GM12864 (cell line): ENCODE data around the gene MICOS13.
A peak's percentile ranks its signal among the peaks of the same experiment; 100 is the strongest.

Source experiments
- DNase-seq: peaks from one replicate; pipeline ENCODE4 v3.0.0-alpha.2; 2011; ENCODE audit warnings: low read depth
- H3K4me3 ChIP-seq: 2 replicates; pipeline ENCODE4 v1.5.1; 2011; ENCODE audit warnings: mild to moderate bottlenecking, low read depth, low read length, control low read depth
- TF ChIP-seq, protein P1 (sequence below): IDR thresholded peaks from 2 replicates; pipeline ENCODE4 v1.5.1; 2011; ENCODE audit warnings: low read depth, mild to moderate bottlenecking, moderate library complexity, low read length, control low read depth, inconsistent platforms; ENCODE audit errors: missing control alignments

The MICOS13 gene

DNA sequence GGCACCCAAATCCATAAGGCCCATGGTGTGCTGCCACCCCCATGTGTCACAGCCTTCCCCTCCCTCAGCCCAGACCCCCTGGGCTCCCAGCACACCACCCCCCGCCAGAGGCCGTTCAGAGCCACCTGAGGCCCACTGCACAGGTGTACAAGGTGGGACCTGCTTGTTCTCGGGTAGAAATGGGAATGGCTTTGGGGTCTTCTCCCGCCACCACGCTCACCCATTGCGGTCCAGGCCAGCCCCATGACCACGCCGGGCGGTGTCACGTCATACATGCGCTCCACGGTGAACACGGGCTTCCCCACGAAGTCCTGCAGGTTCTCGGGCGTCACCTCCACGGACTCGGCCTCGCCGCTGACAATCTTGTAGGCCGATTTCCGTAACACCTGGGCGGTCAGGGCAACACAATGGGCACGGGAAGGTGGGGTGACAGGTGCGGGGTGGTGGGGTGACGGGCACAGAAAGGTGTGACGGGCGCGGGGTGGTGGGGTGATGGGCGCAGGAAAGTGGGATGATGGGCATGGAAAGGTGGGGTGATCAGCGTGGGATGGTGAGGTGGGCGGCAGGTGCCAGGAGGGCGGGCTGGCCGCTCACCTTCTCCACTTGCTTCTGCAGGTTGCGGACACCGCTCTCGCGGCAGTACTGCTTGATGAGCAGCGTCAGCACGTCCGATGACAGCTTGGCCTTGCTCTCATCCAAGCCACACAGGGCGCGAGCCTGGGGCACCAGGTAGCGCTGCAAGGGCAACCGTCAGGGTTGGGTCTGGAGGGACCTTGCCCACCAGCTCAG, 14.0 kb upstream of the MICOS13 start:
- TF ChIP-seq, protein P1, sequence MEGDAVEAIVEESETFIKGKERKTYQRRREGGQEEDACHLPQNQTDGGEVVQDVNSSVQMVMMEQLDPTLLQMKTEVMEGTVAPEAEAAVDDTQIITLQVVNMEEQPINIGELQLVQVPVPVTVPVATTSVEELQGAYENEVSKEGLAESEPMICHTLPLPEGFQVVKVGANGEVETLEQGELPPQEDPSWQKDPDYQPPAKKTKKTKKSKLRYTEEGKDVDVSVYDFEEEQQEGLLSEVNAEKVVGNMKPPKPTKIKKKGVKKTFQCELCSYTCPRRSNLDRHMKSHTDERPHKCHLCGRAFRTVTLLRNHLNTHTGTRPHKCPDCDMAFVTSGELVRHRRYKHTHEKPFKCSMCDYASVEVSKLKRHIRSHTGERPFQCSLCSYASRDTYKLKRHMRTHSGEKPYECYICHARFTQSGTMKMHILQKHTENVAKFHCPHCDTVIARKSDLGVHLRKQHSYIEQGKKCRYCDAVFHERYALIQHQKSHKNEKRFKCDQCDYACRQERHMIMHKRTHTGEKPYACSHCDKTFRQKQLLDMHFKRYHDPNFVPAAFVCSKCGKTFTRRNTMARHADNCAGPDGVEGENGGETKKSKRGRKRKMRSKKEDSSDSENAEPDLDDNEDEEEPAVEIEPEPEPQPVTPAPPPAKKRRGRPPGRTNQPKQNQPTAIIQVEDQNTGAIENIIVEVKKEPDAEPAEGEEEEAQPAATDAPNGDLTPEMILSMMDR = no peak
- no peak overlapping the region for H3K4me3 ChIP-seq
- DNase-seq = no peak

DNA sequence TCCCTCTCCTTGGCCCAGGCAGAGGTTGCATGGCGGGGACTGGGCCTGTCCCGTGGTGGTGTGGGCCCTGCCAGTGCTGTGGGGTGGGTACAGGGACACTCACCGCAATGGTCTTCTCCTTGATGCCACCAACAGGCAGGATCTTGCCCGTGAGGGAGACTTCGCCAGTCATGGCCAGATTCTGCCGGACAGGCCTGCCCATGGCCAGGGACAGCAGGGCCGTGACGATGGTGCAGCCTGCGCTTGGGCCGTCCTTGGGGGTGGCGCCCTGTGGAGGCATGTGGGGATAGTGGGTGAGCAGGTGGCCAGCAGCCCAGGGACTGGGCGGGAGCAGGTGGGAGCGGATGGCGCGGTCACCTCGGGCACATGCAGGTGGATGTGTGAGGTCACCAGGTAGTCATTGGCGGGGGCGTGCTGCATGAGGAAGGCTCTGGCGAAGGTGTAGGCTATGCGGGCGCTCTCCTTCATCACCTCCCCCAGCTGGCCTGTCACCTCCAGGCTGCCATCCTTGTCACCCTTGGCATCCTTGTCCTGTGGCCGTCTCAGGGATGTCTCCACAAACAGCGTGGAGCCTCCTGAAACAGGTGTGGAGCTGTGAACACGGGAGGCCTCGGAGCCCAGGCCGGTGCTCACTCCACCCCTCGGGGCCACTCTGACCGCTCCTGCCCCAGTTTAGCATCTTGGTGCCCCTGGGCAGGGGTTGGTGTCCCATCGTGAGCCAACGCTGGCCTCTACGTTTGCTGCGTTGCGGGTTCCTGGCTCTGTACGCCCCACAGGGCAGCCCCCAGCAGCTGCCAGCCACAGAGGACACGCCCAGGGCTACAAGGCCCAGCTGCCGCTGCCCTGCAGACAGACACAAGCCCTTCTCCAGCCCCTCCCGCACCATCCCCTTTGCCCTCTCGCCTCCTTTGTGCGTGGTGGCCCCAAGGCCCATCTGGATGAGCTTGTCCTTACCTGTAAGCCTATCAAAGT, 13.2 kb upstream of the MICOS13 start:
- no peak overlapping the region; the same call in 1 of the 2 replicates for H3K4me3 ChIP-seq
- TF ChIP-seq, protein P1 = no peak
- DNase-seq = no peak

DNA sequence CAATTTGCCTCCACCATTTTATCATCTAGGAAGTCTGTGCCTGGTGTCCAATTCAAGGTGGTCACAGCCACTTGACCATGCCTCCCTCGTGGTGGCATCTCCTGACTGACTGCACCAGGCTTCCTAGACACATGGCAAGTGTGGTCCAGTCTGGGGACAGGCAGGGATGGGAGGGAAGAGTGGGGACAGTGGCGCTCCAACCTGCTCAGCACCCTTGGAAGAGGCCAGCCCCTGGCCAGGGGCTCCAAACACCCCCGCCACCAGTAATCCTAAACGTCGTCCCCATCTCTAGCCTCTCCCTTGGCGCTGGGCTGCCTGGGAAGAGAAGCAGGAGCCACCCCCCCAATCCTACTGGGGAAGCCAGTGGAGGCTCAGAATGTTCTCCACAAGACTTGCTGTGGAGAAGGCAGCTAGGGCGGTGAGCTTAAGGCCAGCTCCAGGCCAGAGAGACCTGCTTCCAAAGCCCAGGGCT, 12.4 kb upstream of the MICOS13 start:
- TF ChIP-seq, protein P1 = no peak
- H3K4me3 ChIP-seq = peak overlapping the region; percentile 88
- no peak for DNase-seq

DNA sequence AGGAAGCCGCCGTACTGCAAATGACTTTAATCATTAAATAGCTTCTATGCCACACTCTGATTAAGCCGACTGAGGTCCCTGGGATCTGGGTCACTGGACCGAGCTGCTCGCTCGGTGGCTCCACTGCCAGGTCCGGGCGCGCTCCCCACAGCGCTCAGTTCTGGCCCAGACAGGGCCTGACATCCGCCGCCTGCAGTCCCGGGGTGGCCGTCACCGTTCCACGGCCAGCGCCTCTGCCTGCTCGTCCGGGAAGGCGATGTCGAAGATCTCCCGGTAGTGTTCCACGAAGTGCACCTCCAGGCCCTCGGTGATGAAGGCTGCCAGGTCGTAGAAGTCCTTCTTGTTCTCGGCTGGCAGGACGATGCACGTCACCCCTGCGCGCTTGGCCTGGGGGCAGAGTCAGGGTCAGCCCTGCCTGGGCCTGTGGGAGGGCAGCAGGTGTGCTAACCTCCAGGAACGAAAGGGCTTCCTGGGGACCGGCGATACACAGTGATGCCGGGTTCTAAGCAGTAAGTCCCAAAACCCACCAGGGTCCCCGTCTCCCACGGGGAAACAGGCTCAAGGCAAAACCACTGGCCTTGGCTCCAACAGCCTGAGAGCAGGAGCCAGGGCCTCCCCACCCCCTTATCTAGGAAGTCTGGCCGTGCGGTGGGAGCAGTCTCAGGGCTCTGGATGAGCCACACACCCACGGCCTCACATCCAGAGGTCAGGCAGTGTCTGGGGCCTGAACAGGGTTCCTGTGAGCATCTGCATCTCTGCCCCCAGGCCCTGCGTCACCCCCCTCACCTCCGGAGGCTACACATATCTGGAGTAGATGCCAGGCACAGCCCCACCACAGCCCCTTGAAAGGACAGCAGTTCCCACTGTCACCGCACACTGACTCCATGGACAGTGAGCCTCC, 11.8 kb upstream of the MICOS13 start:
- peak overlapping the region; percentile 88 for H3K4me3 ChIP-seq
- TF ChIP-seq, protein P1 = no peak
- no peak for DNase-seq

DNA sequence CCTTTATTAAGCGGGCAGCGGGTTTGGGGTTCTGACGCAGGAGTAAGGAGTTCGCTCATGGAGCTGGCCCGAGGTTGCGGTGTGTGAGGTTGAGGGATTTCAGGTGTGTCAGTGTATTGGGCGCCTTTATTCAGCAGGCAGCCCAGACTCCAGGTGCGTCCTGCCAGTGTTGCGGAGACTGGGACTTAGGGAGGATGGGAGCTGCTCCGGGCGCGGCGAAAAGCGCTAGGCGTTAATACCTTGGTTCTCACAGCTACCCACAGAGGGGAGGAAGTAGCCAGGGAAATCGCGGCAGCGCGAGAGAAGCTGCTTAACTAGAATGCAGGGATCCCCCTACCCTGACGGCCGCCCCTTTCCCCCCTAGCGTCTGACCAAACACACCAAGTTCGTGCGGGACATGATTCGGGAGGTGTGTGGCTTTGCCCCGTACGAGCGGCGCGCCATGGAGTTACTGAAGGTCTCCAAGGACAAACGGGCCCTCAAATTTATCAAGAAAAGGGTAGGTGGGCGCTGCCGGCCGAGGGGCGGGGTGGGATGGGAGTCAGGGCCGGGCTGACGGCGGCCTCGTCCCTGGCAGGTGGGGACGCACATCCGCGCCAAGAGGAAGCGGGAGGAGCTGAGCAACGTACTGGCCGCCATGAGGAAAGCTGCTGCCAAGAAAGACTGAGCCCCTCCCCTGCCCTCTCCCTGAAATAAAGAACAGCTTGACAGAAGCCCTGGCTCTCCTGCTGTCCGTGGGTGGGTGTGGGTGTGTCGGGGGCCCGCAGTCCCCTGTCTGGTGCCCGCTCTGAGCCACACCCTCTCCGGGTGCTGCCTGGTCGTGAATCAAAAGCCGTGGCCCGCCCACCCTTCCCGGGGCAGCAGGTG, 10.9 kb upstream of the MICOS13 start:
- TF ChIP-seq, protein P1 = no peak
- peak overlapping the region; percentile 88 for H3K4me3 ChIP-seq
- no peak for DNase-seq
